ENCODE measurements around the gene N4BP2L2. TPM values are rescaled to one million over a fixed set of nuclear protein-coding genes. Genes with fewer than 3 reads are reported as not detected.

N4BP2L2 gene
- 72.5 and 90.4 TPM in 2 replicates for total RNA-seq

GRCh38 chr13:32538621-32539246, at the start of gene N4BP2L2:
Gene N4BP2L2 (minus strand): TSS chr13:32538795. CDS start chr13:32537027, 1,768 bp downstream.

GRCh38 chr13:32586080-32586900, 47.7 kb upstream of the N4BP2L2 start, which contains the start of gene PDS5B:
Gene PDS5B (plus strand): TSS chr13:32586452. CDS start chr13:32648773, 62,321 bp downstream.

DNA sequence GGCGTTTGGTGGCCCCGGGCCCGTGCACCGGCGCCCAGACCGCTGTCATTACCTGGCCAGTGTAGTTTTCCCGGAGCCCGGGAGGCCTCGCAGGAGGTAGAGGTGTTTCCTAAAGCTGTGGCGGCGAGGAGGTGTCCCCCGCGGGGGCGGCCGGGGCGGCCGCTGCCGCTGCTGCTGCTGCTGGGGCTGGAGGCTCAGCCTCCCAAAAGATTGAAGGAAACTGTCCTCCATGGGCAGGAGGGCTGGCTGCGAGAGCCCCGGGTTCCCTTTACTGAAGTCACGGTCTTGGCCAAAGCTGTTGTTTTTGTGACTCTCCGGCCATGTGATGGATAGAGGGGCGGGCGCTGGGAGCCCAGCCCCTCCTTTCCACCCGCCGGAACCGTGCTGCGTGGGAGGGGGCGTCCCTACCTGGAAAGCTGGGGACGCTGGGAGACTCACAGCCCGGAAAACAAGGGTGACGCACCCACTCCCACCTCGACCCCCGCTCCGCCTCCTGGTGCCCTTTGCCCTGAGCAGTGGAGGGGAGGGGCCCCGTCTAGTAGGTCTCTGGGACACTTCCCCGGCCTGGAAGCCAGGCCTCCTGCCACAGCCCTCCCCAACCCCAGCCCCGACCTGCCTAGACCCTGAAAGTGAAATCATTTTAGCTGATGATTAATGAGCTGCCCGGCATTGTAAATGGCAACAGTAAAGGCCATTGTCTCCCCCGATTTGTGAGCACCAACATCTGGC, 110.6 kb downstream of the N4BP2L2 start, which contains the start of gene N4BP2L1:
TSS of gene N4BP2L1 (minus strand) at position 279 of the 729 bp plus-strand sequence. CDS start at position 231, 48 bp downstream.

Other genes starting within 250 kb of the N4BP2L2 start
- gene ZAR1L, start 223.4 kb downstream of the N4BP2L2 start, total RNA-seq: not detected in 2 replicates
- 1.5 TPM in 2 replicates for gene BRCA2, start 223.3 kb downstream of the N4BP2L2 start, total RNA-seq
- gene N4BP2L1, start 110.7 kb downstream of the N4BP2L2 start, total RNA-seq: 8.6 and 10.7 TPM in 2 replicates
- gene PDS5B, start 47.7 kb upstream of the N4BP2L2 start, total RNA-seq: 21.5 and 30.0 TPM in 2 replicates

All from dermis lymphatic vessel endothelial cell (primary cell).